Measurements from ENCODE around the gene MSL1.

- TF ChIP-seq CTCF (IDR thresholded peaks at IDR 0.05) (no peak), POLR2A (IDR thresholded peaks at IDR 0.05) (no peak)
Observed at GRCh38 chr17:40176754-40177110, 55.0 kb downstream of the MSL1 start.
